WERI-Rb-1 (cell line): ENCODE data around the gene BMP3.

Source experiments
- DNase-seq: peaks from one replicate; pipeline ENCODE4 v3.0.0-alpha.2; 2020
- H3K27ac ChIP-seq: fragments of 250-450 bp; sonication (Bioruptor Pico); 2 replicates; pipeline ENCODE4 v1.5.1; 2020; ENCODE audit warnings: mild to moderate bottlenecking, moderate library complexity
- H3K27me3 ChIP-seq: fragments of 250-450 bp; sonication (Bioruptor Pico); 2 replicates; pipeline ENCODE4 v1.5.1; 2021; ENCODE audit warnings: mild to moderate bottlenecking, low read depth, moderate library complexity; ENCODE audit not compliant: insufficient read depth, severe bottlenecking
- H3K36me3 ChIP-seq: fragments of 250-450 bp; sonication (Bioruptor Pico); 2 replicates; pipeline ENCODE4 v1.5.1; 2020; ENCODE audit warnings: mild to moderate bottlenecking, moderate library complexity
- H3K4me3 ChIP-seq: 2 replicates; pipeline ENCODE4 v1.5.1; 2011; ENCODE audit warnings: low read depth, mild to moderate bottlenecking, control low read depth, low read length
- H3K9me3 ChIP-seq: fragments of 250-450 bp; sonication (Bioruptor Pico); 2 replicates; pipeline ENCODE4 v1.5.1; 2021; ENCODE audit warnings: mild to moderate bottlenecking, moderate library complexity; ENCODE audit not compliant: severe bottlenecking
- CTCF ChIP-seq: IDR thresholded peaks from 2 replicates; pipeline ENCODE4 v1.5.1; 2011; ENCODE audit warnings: low read depth, mild to moderate bottlenecking, control low read depth, inconsistent platforms, low read length

Gene BMP3

GRCh38 chr4:81052119-81053068 is 21.9 kb downstream of the BMP3 start:
- Histone ChIP-seq H3K27me3 (no peaks in the 10 kb centered on the region), H3K27ac (no peak overlapping the region), H3K9me3 (no peaks in the 10 kb centered on the region), H3K4me3 (no peak overlapping the region), H3K36me3 (no peaks in the 10 kb centered on the region)
- peak; percentile 68 for TF ChIP-seq CTCF
- DNase-seq: peak; percentile 73

DNA sequence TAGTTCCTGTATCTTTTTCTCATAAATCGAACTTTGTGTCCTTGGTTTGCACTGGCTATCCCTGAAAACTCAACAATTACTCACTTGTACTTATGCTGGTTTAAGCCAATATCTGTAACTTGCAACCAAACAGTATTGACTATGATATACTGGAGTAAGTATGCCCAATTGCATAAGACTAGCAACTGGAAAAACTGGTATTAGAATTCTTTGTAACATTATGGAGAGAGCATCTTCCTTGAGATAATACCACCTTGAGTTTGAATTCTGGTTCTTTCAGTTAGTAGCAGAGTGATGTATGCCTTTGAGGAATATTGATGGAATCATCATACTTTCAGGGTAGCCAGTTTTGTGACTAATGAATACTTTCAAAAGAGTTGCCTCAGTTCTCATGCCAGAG is 28.1 kb downstream of the BMP3 start:
- no peak for TF ChIP-seq CTCF
- no peak overlapping the region for H3K27ac ChIP-seq
- no peaks in the 10 kb centered on the region for H3K36me3 ChIP-seq
- no peaks in the 10 kb centered on the region for H3K9me3 ChIP-seq
- DNase-seq: no peak
- no peak overlapping the region for H3K4me3 ChIP-seq
- H3K27me3 ChIP-seq: no peaks in the 10 kb centered on the region

DNA sequence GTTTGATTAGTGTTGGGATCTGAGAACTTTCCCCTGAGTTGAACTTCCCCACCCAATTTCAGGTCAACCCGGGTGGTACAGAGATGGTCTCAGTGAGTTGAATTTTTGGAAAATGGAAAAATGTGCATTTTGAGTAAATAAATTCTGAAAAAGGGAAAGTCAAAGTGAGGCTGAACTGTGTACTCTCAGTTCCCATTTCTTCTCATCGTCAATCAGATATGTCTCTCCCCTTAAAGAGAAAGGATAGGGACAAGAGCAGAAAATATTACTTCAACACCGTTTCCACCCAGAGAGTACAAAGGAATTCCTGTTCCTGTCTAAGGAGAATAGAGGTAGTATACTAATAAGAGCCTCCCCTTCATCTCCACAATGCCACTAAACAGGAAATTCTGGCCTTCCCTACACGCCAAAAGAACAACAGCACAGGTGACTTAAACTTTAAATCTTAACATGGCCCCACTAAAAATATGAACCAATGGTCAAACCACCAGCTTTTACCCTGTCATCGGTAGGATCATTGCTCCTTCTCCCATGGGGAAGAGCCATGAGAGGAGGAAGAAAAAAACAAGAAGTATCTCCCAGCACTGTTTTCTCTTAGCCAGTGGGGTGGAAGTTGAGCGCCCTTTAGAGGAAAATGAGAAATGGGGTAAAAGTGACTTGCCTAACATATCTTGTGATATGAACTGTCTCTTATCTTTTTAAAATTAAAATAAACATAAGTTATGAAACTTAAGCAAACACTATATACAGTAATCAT is 30.3 kb downstream of the BMP3 start:
- Histone ChIP-seq H3K27ac (no peak overlapping the region), H3K9me3 (no peaks in the 10 kb centered on the region), H3K36me3 (no peaks in the 10 kb centered on the region), H3K4me3 (no peak overlapping the region), H3K27me3 (no peaks in the 10 kb centered on the region)
- no peak for DNase-seq
- no peak for TF ChIP-seq CTCF

DNA sequence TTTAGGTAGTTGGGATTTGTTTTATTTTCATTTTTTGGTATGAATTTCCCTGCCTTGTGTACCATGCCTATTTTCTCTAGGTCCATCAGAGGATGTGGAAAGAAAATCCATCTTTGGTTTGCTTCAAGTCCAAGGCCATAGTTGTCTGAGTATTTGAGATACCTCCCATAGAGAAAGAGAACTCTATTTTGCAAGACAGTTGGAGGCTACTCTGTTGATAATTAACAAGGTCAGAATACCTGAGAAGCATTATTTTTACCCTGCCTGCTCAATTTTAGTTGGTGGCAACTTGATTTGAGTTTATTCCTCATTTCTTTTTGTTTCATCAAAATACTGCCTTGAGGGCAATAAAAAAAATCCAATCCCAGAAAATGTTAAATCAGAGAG is 30.8 kb downstream of the BMP3 start:
- H3K36me3 ChIP-seq: no peaks in the 10 kb centered on the region
- no peaks in the 10 kb centered on the region for H3K27me3 ChIP-seq
- no peak overlapping the region for H3K27ac ChIP-seq
- DNase-seq: no peak
- H3K9me3 ChIP-seq: no peaks in the 10 kb centered on the region
- TF ChIP-seq CTCF: no peak
- no peak overlapping the region for H3K4me3 ChIP-seq

DNA sequence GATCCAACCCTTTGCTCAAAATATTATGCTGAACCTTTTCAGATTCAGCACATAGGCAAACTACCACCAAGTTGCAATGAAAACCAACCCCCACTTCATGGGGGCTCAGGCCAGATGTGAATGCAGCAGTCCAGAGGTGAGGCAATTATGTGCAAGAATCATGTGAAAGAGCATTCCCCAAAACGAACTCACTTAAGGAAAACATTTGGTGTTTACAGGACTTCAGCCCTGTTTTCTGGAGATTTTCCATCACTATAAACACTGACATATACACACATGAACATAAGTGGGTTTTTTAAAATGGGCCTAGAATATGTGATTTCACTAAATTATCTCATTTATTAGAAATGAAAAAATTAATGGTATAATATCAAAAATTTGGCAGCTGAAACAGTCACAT is 31.5 kb downstream of the BMP3 start:
- TF ChIP-seq CTCF: no peak
- no peaks in the 10 kb centered on the region for H3K27me3 ChIP-seq

More for the DNA sequence above, 31.5 kb downstream of the BMP3 start:
- Histone ChIP-seq H3K4me3 (no peak overlapping the region), H3K36me3 (no peaks in the 10 kb centered on the region), H3K27ac (no peak overlapping the region), H3K9me3 (no peaks in the 10 kb centered on the region)
- no peak for DNase-seq
